ENCODE data around the gene CFLAR.

- TF ChIP-seq CTCF (IDR thresholded peaks at IDR 0.05; ENCODE audit: insufficient read depth, low read depth, low read length) = no peak
- no peak for TF ChIP-seq EZH2 (IDR thresholded peaks at IDR 0.05; ENCODE audit: insufficient read depth, low read length)
These were observed 6.3 kb downstream of the CFLAR start for GRCh38 chr2:201122276-201122675.

Data from astrocyte (in vitro differentiated cells and primary cell).